HG03432 (cell line): ENCODE measurements around the gene MCUB.
"Not testable (repeated sequence)": the region's sequence is repeated elsewhere in the genome, so short reads cannot be mapped to it uniquely, and the experiment has no call there.

Source experiments
- ATAC-seq: cut with Tn5 transposase; IDR thresholded peaks from one replicate; pipeline ENCODE4 v1.9.1; 2021; ENCODE audit warnings: mild to moderate bottlenecking, moderate library complexity; ENCODE audit not compliant: unreplicated experiment

MCUB gene

DNA sequence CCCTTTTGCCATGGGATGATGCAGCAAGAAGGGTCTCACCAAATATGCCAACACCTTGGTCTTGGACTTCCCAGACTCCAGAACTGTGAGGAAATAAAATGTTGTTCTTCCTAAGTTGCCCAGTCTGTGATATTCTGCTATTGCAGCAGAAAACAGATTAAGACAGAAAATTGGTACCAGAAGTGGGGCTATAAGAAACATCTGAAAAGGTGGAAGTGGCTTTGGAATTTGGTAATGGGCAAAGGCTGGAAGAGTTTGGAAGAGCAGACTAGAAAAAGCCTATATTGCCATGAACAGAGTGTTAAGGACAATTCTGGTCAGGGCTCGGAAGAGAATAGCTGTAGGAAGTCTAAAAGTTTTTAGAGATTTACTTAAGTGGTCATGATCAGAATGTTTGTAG lies 115.8 kb downstream of the MCUB start:
- no peak for ATAC-seq

DNA sequence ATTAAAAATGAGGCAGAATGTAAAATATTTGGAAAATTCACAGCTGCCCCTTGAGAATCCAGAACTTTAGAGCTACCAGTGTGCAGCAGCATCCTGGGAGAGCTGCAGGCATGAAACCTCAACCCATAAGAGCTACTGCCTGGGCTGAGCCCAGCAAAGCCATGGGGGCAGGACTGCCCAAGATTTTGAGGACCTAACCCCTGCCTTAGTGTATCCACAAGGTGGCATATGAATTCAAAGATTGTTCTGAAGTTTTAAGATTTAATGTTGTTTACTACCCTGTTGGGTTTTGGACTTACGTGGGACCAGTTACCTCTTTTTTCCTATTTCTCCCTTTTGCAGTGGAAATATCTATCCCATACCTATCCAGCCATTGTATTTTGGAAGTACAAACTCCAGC lies 116.8 kb downstream of the MCUB start:
- ATAC-seq, result no peak

DNA sequence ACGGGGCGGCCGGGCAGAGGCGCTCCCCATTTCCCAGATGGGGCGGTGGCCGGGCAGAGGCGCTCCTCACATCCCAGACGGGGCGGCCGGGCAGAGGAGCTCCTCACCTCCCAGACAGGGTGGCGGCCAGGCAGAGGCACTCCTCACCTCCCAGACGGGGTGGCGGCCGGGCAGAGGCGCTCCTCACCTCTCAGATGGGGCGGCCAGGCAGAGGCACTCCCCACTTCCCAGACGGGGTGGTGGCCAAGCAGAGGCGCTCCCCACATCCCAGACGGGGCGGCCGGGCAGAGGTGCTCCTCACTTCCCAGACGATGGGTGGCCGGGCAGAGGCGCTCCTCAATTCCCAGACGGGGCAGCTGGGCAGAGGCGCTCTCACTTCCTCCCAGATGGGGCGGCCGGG lies 118.4 kb downstream of the MCUB start:
- ATAC-seq, result not testable (repeated sequence)

DNA sequence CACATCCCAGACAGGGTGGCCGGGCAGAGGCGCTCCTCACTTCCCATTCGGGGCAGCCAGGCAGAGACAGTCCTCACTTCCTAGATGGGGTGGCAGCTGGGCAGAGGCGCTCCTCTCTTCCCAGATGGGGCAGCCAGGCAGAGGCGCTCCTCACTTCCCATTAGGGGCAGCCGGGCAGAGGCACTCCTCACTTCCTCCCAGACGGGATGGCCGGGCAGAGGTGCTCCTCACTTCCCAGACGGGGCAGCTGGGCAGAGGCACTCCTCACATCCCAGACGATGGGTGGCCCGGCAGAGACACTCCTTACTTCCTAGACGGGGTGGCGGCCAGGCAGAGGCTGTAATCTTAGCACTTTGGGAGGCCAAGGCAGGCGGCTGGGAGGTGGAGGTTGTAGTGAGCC lies 118.9 kb downstream of the MCUB start:
- ATAC-seq, result not testable (repeated sequence)

DNA sequence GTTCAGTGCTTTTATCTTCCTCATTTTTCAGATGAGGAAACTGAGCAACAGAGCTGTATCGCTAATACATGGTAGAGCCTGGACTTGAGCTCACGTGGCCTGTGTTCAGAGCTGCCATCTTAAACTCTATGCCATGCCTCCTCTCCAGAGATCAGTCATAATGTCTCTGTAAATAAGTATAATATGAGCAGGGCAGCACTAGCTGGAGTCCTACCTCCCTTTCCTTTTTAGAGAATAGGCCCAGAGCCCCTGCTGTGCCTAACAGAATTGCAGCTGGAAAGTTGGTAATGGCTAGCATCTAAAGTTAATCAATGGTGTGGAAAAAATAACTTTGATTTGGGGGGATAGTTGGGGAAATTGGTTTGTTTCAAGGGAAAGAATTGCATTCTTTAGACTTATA lies 122.8 kb downstream of the MCUB start:
- no peak for ATAC-seq

DNA sequence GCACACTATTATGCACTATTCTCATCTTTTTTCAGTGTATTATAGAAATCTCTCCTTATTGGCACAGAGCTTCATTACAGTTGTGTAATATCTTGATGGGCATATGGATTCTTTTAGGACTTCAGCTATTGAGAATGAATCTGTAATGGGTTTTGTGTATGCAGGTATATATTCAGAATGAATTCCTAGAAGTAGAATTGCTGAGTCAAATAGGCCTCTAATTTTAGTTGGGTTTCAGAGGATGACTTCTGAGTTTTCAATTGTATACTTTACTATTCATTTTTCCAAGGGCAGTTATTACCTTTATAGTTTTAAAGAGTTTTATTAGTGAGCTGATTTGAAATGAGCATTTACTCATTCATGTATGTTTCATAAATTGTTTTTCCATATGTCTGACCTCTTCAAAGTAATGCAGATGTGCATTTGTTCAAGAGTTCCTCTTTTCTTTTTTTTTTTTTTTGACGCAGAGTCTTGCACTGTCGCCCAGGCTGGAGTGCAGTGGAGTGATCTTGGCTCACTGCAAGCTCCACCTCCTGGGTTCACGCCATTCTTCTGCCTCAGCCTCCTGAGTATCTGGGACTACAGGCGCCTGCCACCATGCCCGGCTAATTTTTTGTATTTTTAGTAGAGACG lies 123.7 kb downstream of the MCUB start:
- no peak for ATAC-seq

DNA sequence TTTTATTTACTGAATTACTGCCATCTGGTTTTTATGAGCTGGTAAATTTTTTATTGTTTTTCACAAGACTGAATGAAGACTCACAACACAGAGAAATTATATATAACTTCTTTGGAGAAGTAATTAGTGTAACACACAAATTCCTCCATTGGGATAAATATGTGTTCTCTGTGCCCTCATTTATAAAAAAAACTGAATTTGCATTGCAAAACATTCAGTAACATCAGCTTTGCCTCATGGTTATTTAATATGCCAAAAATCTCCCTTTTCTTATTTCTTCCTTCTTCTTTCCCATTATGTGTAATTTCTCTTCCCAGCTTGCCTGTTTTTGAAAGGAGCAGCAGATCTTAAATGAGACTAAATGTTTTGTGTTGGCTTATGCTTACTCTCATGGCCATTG lies 124.7 kb downstream of the MCUB start:
- no peak for ATAC-seq

DNA sequence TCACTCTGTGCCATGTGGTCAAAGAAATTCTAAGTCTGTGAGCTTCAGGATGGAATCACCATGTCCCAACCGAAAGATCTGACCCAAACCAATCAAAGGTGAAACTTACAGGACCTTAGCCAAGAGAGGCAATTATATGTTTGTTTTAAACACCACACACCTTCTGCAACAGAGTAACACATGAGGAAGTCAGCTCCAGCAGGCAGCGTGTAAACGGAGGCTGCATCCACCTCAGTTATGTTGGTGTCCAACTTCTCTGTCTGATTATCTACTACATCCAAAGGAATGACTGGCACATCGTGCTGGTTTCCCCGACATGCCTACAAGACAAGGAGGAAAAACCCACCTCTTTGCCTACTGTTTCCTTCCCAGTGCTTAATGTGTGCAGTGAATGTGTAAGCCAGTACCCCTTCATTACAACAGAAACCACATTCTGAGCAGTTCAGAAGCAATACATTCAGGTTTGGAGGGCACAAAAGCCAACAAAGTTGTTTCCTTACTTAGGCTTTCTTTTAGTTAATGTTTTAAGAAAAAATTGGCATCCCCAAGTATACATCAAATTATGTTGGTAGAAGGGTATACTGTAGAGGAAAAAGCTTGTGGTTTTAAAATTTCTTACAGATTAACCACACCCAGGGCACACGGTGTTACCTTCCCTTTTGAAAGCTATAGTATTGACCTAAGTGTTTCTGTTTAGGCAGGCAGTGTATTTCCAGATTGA lies 130.8 kb downstream of the MCUB start:
- ATAC-seq, result peak; percentile 94

DNA sequence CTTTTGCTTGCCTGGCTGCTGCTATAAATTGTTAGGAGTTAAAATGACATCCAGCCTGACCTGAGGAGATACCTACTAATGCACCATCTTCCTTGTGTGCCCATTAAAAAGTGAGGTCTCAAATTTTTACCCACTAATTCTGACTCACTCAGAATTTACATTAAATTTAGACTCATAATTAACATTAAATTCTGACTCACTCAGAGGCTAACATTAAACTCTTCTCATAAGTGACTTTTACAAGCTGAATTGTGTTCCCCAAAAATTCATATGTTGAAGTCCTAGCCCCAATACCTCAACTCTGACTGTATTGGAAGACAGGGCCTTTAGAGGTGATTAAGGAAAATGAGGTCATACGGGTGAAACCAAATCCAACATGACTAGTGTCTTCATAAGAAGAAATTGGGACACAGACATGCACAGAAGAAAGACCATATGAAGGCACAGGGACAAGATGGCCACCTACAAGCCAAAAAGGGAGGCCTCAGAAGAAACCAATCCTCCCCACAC lies 131.4 kb downstream of the MCUB start:
- ATAC-seq, result no peak

DNA sequence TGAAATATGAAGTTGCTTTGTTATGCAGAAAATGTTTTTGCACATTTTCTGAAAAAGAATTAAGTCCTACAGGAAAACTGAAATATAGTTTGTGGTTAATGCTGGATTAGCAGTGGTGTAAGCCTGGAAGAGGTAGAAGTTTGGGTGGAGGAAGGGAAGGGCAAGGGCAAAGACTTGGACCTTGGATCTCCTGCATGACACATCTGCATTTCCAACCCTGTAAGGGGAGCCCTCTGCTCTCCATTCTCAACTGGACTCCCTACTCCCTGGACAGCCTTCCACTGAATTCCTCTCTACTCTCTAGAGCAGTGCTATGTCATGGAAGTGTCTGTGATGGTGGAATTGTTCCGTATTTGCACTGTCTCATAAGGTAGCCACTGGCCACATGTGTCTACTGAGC lies 138.6 kb downstream of the MCUB start:
- no peak for ATAC-seq

DNA sequence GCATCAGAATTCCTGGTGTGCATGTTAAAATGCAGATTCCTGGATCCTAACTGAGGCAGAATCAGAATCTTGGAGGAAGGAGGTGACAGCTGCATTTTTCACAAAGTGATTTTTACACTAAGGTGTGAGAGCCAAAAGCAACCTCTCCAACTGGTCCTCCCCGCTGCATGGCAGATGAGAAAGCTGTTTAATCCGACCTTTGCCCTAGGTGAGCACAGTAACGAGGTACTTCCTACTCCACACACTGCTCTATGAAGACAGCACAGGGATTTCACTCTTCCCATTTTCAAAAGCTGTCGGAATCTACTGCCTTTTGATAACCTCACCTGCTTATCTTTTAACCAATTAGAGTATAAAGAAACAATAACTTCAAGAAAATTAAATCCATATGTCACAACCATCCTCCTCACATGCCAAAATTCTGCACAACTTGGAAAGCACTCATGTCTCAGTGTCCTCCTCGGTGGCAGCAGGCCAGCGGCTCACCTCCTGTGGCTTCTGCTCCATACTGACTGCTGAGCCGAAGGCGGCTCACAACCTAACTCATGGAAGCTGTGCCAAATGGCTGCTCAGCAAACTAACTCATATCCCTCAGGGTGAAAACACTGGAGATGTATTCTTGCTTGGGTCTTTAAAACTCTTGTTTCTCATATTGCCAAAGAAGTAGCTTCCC lies 139.6 kb downstream of the MCUB start:
- ATAC-seq, result no peak

DNA sequence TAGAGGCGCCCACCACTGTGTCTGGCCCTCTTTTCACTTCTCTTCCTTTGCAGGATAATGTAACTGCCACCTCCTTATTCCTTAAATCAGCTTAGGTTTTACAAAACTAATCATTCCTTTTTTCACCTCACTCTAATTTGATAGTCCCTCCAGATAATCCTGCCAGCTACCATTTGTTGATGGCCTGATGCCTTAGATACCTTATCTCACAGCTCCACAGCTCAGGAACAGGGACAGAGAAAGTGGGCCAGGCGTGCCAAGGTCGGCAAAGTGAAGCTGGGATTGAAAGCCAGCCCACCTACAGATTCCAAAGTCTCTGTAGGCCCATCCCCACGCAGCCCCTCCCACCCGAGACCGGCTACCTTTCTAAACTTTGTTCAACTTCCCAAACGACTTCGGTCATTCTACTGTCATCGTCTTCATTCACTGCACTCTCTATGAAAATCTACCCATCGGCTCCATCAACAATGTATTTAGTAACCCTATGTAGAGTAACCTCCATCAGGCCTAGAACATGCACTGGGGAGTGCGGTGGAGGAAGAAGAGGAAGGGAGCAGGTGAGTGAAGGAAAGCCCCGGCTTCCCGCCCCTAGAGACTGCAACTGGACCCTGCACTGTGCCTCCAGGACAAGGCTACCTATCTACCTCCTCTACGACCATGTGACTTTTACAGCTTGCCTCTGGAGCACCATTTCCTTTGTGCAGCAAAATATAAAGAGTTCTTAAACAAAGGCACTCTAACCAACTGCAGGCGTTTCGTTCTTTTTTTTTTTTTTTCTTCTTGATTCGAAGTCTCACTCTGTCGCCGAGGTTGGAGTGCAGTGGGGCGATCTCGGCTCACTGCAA lies 141.7 kb downstream of the MCUB start:
- ATAC-seq, result no peak

DNA sequence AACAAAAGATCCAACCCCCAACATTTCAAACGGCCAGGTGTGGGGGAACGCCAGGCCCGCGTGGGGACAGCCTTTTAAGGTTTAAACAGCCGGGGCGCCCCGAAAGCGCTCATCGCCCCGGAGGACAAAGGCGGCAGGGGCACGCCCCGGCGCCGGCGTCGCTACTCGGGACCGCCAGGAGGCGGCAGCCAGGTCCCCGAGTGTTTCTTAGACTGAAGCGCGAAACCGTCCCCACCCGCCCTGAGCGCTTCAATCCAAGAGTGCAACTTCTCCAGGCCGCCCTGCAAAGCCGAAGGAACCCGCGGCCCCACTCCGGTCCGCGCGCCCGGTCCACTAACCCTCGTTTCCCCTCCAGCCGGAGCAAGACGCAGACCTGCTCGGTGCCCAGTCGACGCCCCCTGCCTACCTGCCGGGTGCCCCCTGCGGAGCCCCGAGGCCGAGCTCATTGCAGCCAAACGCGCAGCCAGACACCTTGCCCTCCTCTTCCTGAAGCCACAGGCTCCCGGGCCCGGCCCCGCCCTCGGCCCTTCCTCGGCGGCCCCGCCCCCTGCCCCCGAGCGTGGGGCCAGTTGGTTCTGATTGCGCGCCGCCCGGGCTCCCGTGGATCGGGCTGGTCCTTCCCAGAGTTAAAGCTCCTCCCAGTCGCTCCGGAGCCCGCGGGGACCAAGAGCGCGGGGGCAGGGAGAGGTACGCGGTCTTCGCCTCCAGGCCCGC lies 143.1 kb downstream of the MCUB start, which contains the start of gene CASP6:
Gene CASP6, minus strand, starts transcription at position 496 of the 714 bp plus-strand sequence. Its CDS starts 50 bp downstream, at position 446.
- ATAC-seq, result peak; percentile 81

DNA sequence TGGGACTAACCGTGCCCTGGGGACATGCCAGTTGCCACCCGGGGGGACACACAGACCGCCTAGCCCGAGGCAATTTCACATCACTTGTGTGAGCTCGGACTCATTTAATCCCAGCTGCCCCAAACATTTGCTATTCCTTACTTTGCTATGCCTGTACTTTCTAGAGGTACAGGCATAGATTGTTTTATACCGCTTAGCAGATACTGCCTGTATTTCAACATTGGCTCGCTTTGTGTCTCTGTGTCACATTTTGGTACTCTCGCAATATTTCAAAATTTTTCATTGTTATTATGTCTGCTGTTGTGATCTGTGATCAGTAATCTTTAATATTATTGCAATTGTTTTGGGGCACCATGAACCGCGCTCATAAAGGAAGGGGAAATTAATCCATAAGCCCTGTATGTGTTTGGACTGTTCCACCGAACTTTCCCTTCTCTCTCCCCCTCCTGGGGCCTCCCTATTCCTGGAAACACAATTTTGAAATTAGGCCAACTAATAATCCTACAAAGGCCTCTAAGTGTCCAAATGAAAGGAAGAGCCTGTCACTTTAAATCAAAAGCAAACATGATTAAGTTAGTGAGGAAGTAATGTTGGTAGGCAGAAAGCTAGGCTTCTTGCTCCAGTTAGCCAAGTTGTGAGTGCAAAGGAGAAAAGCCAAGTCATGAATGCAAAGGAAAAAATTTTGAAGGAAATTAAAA lies 143.8 kb downstream of the MCUB start:
- ATAC-seq, result no peak

DNA sequence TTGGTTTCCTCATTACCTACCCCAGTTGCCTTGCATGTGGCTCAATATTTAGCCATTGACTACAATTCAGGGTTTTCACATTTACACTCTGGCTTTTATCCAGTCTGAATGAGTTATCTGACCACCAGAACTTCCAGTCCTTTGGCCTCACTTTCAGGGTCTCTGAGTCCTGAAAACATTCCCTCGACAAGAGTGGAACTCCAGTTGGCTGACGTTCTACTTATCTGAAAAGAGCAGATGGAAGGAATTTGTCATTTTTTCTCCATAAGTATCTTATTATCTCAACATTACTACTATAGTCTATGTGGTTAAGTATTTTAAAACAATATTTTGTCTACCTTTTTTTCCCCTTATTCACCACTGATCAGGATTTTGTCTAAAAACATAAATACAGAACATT lies 148.4 kb downstream of the MCUB start:
- ATAC-seq, result no peak

DNA sequence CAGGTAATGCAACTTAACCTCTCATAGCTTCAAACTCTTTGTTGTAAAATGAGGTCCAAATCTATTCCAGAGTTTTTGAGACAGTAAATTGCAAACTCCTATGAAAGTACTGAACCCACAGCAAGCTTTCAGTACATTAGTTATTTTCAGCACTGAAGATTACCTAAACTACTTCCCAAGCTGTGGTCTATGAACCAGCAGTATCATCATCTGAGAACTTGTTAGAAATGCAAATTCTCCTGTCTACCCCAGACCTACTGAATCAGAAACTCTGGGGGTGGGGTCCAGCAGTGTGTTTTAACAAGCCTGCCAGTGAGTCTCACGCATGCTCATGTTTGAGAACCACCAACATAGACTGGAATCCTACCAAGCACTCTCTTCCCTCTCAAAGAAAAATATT lies 148.9 kb downstream of the MCUB start:
- peak; percentile 91 for ATAC-seq

DNA sequence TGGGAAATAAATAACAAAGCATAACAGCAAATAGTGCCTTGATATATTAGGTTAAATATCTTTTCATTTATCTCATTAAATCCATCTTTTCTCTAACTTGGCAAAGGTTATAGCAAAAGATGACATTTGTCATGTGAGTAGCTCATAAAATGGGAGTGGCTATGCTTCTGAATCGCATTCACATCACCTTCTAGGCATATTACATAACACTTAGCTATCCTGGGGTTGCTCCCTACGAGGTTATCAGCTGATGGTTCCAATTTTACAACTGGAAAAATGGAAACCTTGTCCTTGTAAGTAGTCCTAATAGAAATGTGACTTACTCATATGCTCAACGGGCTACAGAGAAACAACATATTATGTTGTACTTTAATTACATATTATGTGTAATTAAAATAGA lies 153.5 kb downstream of the MCUB start:
- ATAC-seq, result no peak

DNA sequence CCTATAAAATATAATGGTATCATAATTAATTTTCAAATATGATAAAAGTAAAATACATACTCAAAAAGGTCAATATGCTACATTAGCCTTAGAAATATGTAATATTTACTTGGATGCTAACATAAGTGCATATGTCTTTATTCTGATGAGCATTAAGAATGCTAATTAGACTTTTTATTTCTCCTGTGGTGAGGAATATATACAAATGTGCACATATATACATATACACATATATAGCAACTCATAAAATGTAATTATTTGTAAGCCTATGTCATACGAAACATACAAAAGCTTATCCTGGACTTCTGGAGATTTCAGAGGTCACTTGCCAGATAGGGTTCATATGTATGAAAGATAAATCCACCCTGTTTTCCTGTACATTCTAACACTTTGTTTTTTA lies 158.7 kb downstream of the MCUB start:
- ATAC-seq, result no peak

DNA sequence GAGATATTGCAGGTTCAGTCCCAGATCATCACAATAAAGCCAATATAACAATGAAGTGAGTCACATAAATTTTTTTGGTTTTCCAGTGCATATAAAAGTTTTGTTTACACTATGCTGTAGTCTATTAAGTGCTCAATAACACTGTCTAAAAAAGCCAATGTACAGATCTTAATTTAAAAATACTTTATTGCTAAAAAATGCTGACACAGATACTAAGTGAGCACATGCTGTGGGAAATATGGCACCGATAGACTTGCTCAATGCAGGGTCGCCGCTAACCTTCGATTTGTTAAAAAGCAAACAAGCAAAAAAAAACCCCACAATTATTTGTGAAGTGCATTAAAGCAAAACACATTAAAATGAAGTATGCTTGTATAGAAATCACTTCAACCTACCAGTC lies 159.6 kb downstream of the MCUB start:
- no peak for ATAC-seq

DNA sequence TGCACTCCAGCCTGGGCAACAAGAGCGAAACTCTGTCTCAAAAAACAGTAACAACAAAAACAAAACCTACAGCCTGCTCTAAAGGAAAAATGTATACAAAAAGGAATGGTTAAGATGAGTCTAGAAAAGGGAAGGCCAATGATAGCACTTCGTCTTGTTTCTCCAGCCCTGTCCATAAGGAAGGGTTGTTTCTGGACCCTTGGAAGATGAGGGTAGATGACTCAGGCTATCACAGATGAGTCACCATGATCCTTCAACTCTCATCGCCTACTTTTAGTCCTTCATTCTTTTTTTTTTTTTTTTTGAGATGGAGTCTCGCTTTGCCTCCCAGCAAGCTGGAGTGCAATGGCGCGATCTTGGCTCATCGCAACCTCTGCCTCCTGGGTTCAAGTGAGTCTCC lies 161.0 kb downstream of the MCUB start:
- no peak for ATAC-seq
